ENCODE measurements around the gene NOTCH4.

- TF ChIP-seq CTCF (IDR thresholded peaks at IDR 0.05) (no peak), POLR2A (IDR thresholded peaks at IDR 0.05) (no peak), POLR2AphosphoS5 (IDR thresholded peaks at IDR 0.05) (no peak)
Measured at GRCh38 chr6:32147401-32148132, 76.3 kb downstream of the NOTCH4 start.
